Pancreas (tissue), 10 donors: ENCODE data around the gene PKP4. TPM values are rescaled to one million over a fixed set of nuclear protein-coding genes. Genes with fewer than 3 reads are reported as not detected.

Experiments used
- ATAC-seq, 4 donors: fragments of 200-7000 bp; cut with Tn5 transposase; one replicate each; pipeline versions ENCODE4 v1.8.0 to v1.9.1; 2020; ENCODE audit warnings: mild to moderate bottlenecking in 4 of 4, moderate library complexity in 4 of 4
- DNase-seq, 6 donors: peaks; one replicate each; pipeline ENCODE4 v3.0.0-alpha.2; 2020
- FAIRE-seq: peaks from 2 replicates; lab custom pipeline; 2012; peaks lifted over from hg19 to GRCh38; lab: Jason Lieb, UNC
- H3K27ac ChIP-seq, 4 donors: fragments of 200-600 bp; sonication (generic); 1 replicate in 3 of 4; 2 replicates in 1 of 4; pipeline versions ENCODE4 v1.5.0 to v1.8.0; 2020
- H3K27me3 ChIP-seq, 4 donors: fragments of 200-600 bp; one replicate each; pipeline ENCODE4 v1.8.0; 2021
- H3K36me3 ChIP-seq, 3 donors: fragments of 200-600 bp; sonication (generic) in 1 of 3; one replicate each; pipeline versions ENCODE4 v1.5.0 to v1.8.0; 2020 to 2021
- H3K4me1 ChIP-seq, 3 donors: fragments of 200-600 bp; one replicate each; pipeline ENCODE4 v1.8.0; 2021
- H3K4me3 ChIP-seq, 4 donors: fragments of 200-600 bp; sonication (generic) in 2 of 4; one replicate each; pipeline versions ENCODE4 v1.5.0 to v1.8.0; 2020 to 2021
- H3K9me3 ChIP-seq, 4 donors: fragments of 200-600 bp; one replicate each; pipeline ENCODE4 v1.8.0; 2021
- CTCF ChIP-seq, 4 donors: fragments of 200-600 bp; sonication (generic) in 3 of 4; IDR thresholded peaks; one replicate each; pipeline versions ENCODE4 v1.5.0 to v1.8.0; 2021; ENCODE audit warnings: antibody characterized with exemption in 4 of 4
- WGBS, 2 donors: extraction: QIAGEN DNeasy Blood & Tissue Kit; methylation state at CpG; one replicate each; pipeline ENCODE4 v1.1.7; 2013; 5-methylcytosine and 5-hydroxymethylcytosine counted together
- intact Hi-C, 3 donors: fragments of 100-400 bp; cut with DNase I; formaldehyde crosslinking; loops; one replicate each; pipeline versions ENCODE4 v1.11.1 to v1.14.2; 2022
- polyA plus RNA-seq, 2 donors: library from polyadenylated mRNA; stranded (reverse); fragments of 200-250 nt; gene quantifications; one replicate each; pipeline ENCODE4 v1.2.3, GENCODE V29; 2013
- total RNA-seq, 6 donors: library from RNA; stranded (reverse); fragmentation: NEBNext Ultra II Directional in 4 of 6; extraction: Animal tissue kit (Norgen Biotek cat#: 25700) in 4 of 6; gene quantifications; one replicate each; pipeline versions ENCODE4 v1.2.1 to v1.2.4, GENCODE V29; 2021 to 2023
- donor health status: healthy with polysubstance abuse.
- donor health status: DM: no; HTN: no; CAD: no; lungs with moderate emphysema.
- donor health status: DM: no; HTN: no; CAD: no.
- donor health status: control.
- donor health status: control.
- donor health status: Bipolar disorder and iron deficiency.
- donor health status: DM: yes; HTN: yes; CAD: no.
- donor health status: DM: no; HTN: no; CAD: no.
- donor health status: DM: no; HTN: no; CAD: no.
- donor health status: DM: yes; HTN: yes; CAD: no.

Gene PKP4
- total and polyA plus RNA-seq, 8 donors, result 20.4 to 46.2 (median 28.8) TPM

- Histone ChIP-seq H3K27me3 (no peaks in the 10 kb centered on the region), H3K4me1 (no peaks in the 10 kb centered on the region), H3K9me3 (no peaks in the 10 kb centered on the region), H3K27ac (no peak overlapping the region), H3K4me3 (no peak overlapping the region), H3K36me3 (no peaks in the 10 kb centered on the region)
- WGBS, 2 donors, result 87 to 91% methylated on average over 2 of the region's 2 CpGs
- FAIRE-seq, result no peak
- ATAC-seq, result no peak
- intact Hi-C loops, result no loop called here
- DNase-seq, result no peak
- no peak for TF ChIP-seq CTCF (IDR thresholded peaks at IDR 0.05)
Observed at GRCh38 chr2:158546412-158547144, 89.8 kb downstream of the PKP4 start.

- DNase-seq, result no peak
- FAIRE-seq, result no peak
- intact Hi-C loops, result no loop called here
- WGBS, 2 donors, result 95 to 97% methylated on average over 3 of the region's 3 CpGs
- Histone ChIP-seq H3K36me3 (no peaks in the 10 kb centered on the region), H3K27ac (no peak overlapping the region), H3K27me3 (no peaks in the 10 kb centered on the region), H3K9me3 (no peaks in the 10 kb centered on the region), H3K4me3 (no peak overlapping the region), H3K4me1 (peaks cover 0 to 6% (median 5%) of the 10 kb centered on the region in 3 donors)
- TF ChIP-seq CTCF (IDR thresholded peaks at IDR 0.05), result no peak
- no peak for ATAC-seq
Observed at GRCh38 chr2:158553257-158553656, 96.5 kb downstream of the PKP4 start.

- FAIRE-seq (no peak), DNase-seq (no peak), ATAC-seq (no peak)
- H3K27me3 ChIP-seq, result no peaks in the 10 kb centered on the region
- no peak overlapping the region for H3K27ac ChIP-seq
- no peaks in the 10 kb centered on the region for H3K9me3 ChIP-seq
- 77 to 84% methylated on average over 1 of the region's 1 CpG for WGBS, 2 donors
- no peaks in the 10 kb centered on the region for H3K36me3 ChIP-seq
- no peak overlapping the region for H3K4me3 ChIP-seq
- intact Hi-C loops, result no loop called here
- no peak for TF ChIP-seq CTCF (IDR thresholded peaks at IDR 0.05)
- H3K4me1 ChIP-seq, result peaks cover 0 to 8% (median 5%) of the 10 kb centered on the region in 3 donors
Observed at GRCh38 chr2:158554996-158555395, 98.2 kb downstream of the PKP4 start.

- Histone ChIP-seq H3K4me1 (peaks cover 0 to 15% (median 11%) of the 10 kb centered on the region in 3 donors), H3K36me3 (no peaks in the 10 kb centered on the region), H3K27me3 (no peaks in the 10 kb centered on the region), H3K27ac (no peak overlapping the region), H3K9me3 (no peaks in the 10 kb centered on the region), H3K4me3 (no peak overlapping the region)
- FAIRE-seq (no peak), DNase-seq (no peak), ATAC-seq (no peak)
- TF ChIP-seq CTCF (IDR thresholded peaks at IDR 0.05), result no peak
- intact Hi-C loops, result no loop called here
- WGBS, 2 donors, result 48 to 49% methylated on average over 3 of the region's 3 CpGs
Observed at GRCh38 chr2:158556124-158556523, 99.4 kb downstream of the PKP4 start.

- FAIRE-seq, result no peak
- no peak for ATAC-seq
- intact Hi-C loops, result no loop called here
- Histone ChIP-seq H3K4me3 (no peak overlapping the region), H3K36me3 (no peaks in the 10 kb centered on the region), H3K4me1 (peaks cover 0 to 15% (median 11%) of the 10 kb centered on the region in 3 donors), H3K27me3 (no peaks in the 10 kb centered on the region), H3K27ac (no peak overlapping the region), H3K9me3 (no peaks in the 10 kb centered on the region)
- no peak for TF ChIP-seq CTCF (IDR thresholded peaks at IDR 0.05)
- WGBS, 2 donors, result 96 to 99% methylated on average over 2 of the region's 2 CpGs
- no peak for DNase-seq
Observed at GRCh38 chr2:158557752-158558151, 101.0 kb downstream of the PKP4 start.
